Endothelial cell of umbilical vein (primary cell): ENCODE results near the gene GPD1L. TPM values are rescaled to one million over a fixed set of nuclear protein-coding genes. Genes with fewer than 3 reads are reported as not detected.
A peak's percentile ranks its signal among the peaks of the same experiment; 100 is the strongest.

ENCODE experiments used
- BruUV-seq: library from RNA; stranded (reverse); fragments of 400-500 nt; replicated peaks from 2 replicates; lab custom pipeline; 2021; lab: Mats Ljungman, UMichigan
- CTCF ChIA-PET: fragments of 300-600, 350-600 bp; sonication (Branson Sonifier 250); formaldehyde crosslinking; loops from one replicate; lab custom pipeline; 2021; ENCODE audit warnings: antibody characterized with exemption, inconsistent platforms; lab: Charles Lee
- POLR2A ChIA-PET: fragments of 300-600, 350-600 bp; sonication (Branson Sonifier 250); formaldehyde crosslinking; loops from one replicate; lab custom pipeline; 2021; ENCODE audit warnings: antibody characterized with exemption, inconsistent platforms; lab: Charles Lee
- DNase-seq: peaks from one replicate; pipeline ENCODE4 v3.0.0-alpha.2; 2011; ENCODE audit warnings: low read depth, low spot score
- FAIRE-seq: peaks from 2 replicates; lab custom pipeline; 2011; peaks lifted over from hg19 to GRCh38; lab: Jason Lieb, UNC
- H2AFZ ChIP-seq: 2 replicates; pipeline ENCODE4 v1.6.0; 2012; ENCODE audit warnings: low read depth, low read length, control low read depth, inconsistent platforms
- H3K27ac ChIP-seq: 2 replicates; pipeline ENCODE4 v1.5.1; 2011; ENCODE audit warnings: low read depth, mild to moderate bottlenecking, control low read depth, low read length, moderate library complexity; ENCODE audit not compliant: insufficient read depth
- H3K27me3 ChIP-seq, 2 experiments: 2 replicates each; pipeline versions ENCODE4 v1.6.0 to v1.6.1; 2011; ENCODE audit warnings: low read length in 2 of 2, mixed read lengths in 1 of 2; ENCODE audit not compliant: control insufficient read depth in 2 of 2, insufficient read depth in 2 of 2
- H3K36me3 ChIP-seq, 2 experiments: 2 replicates in 1 of 2; 3 replicates in 1 of 2; pipeline ENCODE4 v1.5.1; 2011; ENCODE audit warnings: low read length in 2 of 2, mild to moderate bottlenecking in 1 of 2, moderate library complexity in 1 of 2; ENCODE audit not compliant: control insufficient read depth in 2 of 2, insufficient read depth in 2 of 2; ENCODE audit errors: extremely low read depth in 1 of 2
- H3K4me1 ChIP-seq: 3 replicates; pipeline ENCODE4 v1.5.1; 2011; ENCODE audit warnings: mild to moderate bottlenecking, low read length; ENCODE audit not compliant: control insufficient read depth, insufficient read depth; ENCODE audit errors: extremely low read depth
- H3K4me2 ChIP-seq: 2 replicates; pipeline ENCODE4 v1.6.1; 2011; ENCODE audit warnings: low read length, control low read depth, mixed read lengths; ENCODE audit not compliant: insufficient read depth
- H3K4me3 ChIP-seq, 3 experiments: fragments of 200-600 bp in 1 of 3; sonication (generic), shearing (Covaris generic) in 1 of 3; replicated peaks in 1 of 3; 2 replicates each; pipeline ENCODE4 v1.5.1; 2011 to 2016; ENCODE audit warnings: control low read depth in 3 of 3, low read length in 3 of 3, mild to moderate bottlenecking in 2 of 3, inconsistent platforms in 1 of 3, low read depth in 1 of 3, moderate library complexity in 1 of 3; ENCODE audit not compliant: insufficient read depth in 1 of 3
- H3K79me2 ChIP-seq: 2 replicates; pipeline ENCODE4 v1.6.0; 2012; ENCODE audit warnings: low read length, inconsistent platforms; ENCODE audit not compliant: control insufficient read depth, insufficient read depth
- H3K9ac ChIP-seq: replicated peaks from 2 replicates; pipeline ENCODE3; 2011; ENCODE audit warnings: low read length, control low read depth; ENCODE audit not compliant: insufficient read depth; ENCODE audit errors: extremely low read depth
- H3K9me1 ChIP-seq: replicated peaks from 3 replicates; pipeline ENCODE4 v1.6.0; 2011; ENCODE audit warnings: mild to moderate bottlenecking, low read length; ENCODE audit not compliant: control insufficient read depth, insufficient read depth; ENCODE audit errors: extremely low read depth
- H3K9me3 ChIP-seq: replicated peaks from 2 replicates; pipeline ENCODE4 v1.5.1; 2012; ENCODE audit warnings: low read length, inconsistent platforms; ENCODE audit not compliant: control insufficient read depth, insufficient read depth
- H4K20me1 ChIP-seq: replicated peaks from 2 replicates; pipeline ENCODE3; 2011; ENCODE audit warnings: mild to moderate bottlenecking, low read length; ENCODE audit not compliant: control insufficient read depth, insufficient read depth; ENCODE audit errors: extremely low read depth
- EZH2 ChIP-seq: IDR thresholded peaks from 2 replicates; pipeline ENCODE4 v1.6.1; 2012; ENCODE audit warnings: borderline replicate concordance, low read depth, mild to moderate bottlenecking, moderate library complexity, low read length, inconsistent platforms; ENCODE audit not compliant: severe bottlenecking
- FOS ChIP-seq: IDR thresholded peaks from 2 replicates; pipeline ENCODE4 v1.6.1; 2011; ENCODE audit warnings: mild to moderate bottlenecking, low read length, moderate library complexity, borderline replicate concordance; ENCODE audit not compliant: insufficient read depth
- GATA2 ChIP-seq: IDR thresholded peaks from 2 replicates; pipeline ENCODE4 v1.7.0; 2011; ENCODE audit warnings: low read depth, mild to moderate bottlenecking, moderate library complexity, mixed read lengths, low read length; ENCODE audit not compliant: insufficient read length, insufficient read depth
- JUN ChIP-seq: IDR thresholded peaks from 2 replicates; pipeline ENCODE4 v1.6.1; 2011; ENCODE audit warnings: borderline replicate concordance, low read depth; ENCODE audit not compliant: insufficient read length, insufficient read depth
- MYC ChIP-seq: IDR thresholded peaks from one replicate; pipeline ENCODE4 v1.6.1; 2011; ENCODE audit warnings: mild to moderate bottlenecking, low read depth, low read length
- POLR2A ChIP-seq: IDR thresholded peaks from 2 replicates; pipeline ENCODE4 v1.6.1; 2012; ENCODE audit warnings: low read depth, mild to moderate bottlenecking, control low read depth, low read length
- POLR2AphosphoS5 ChIP-seq: IDR thresholded peaks from 2 replicates; pipeline ENCODE4 v1.6.1; 2012; ENCODE audit warnings: low read depth, mild to moderate bottlenecking, control low read depth, low read length, moderate library complexity; ENCODE audit not compliant: insufficient read depth
- dilution Hi-C: fragments of 300-500 bp; cut with MboI; formaldehyde crosslinking; loops from one replicate; pipeline ENCODE4 v1.15.0; 2019; ENCODE audit warnings: low sequenced_read_pairs; ENCODE audit not compliant: extremely low pct_ligation_motif_present
- intact Hi-C: fragments of 100-400 bp; cut with micrococcal nuclease; formaldehyde crosslinking; loops from one replicate; pipeline ENCODE4 v1.10.0; 2022
- polyA plus RNA-seq, 4 experiments: library from polyadenylated mRNA; depleted of rRNA in 3 of 4; stranded (reverse) in 3 of 4; unstranded in 1 of 4; fragments of >200 nt; gene quantifications; 2 replicates each; pipeline versions ENCODE4 v1.2.1 to v1.2.3, GENCODE V29; 2011 to 2012; ENCODE audit warnings: missing spikeins in 1 of 4
- total RNA-seq: library from RNA; stranded (reverse); gene quantifications from 2 replicates; pipeline ENCODE4 v1.2.3, GENCODE V29; 2021
- TF ChIP-seq, protein P1 (sequence below), 2 donors: IDR thresholded peaks; 1 replicate in 1 of 2; 2 replicates in 1 of 2; pipeline ENCODE4 v1.5.1; 2011; ENCODE audit warnings: low read length in 2 of 2, mild to moderate bottlenecking in 2 of 2, moderate library complexity in 2 of 2, control low read depth in 1 of 2, inconsistent platforms in 1 of 2, low read depth in 1 of 2; ENCODE audit not compliant: insufficient read depth in 1 of 2; ENCODE audit errors: extremely low read depth in 1 of 2
- TF ChIP-seq, protein P2 (sequence below): IDR thresholded peaks from 2 replicates; pipeline ENCODE4 v1.6.1; 2011; ENCODE audit not compliant: insufficient read depth, insufficient read length

GPD1L gene
- total and polyA plus RNA-seq, 2 donors (not counting 3 experiments of a cell fraction or from before 2014, with no cell fraction given): 5.1 to 12.9 TPM

DNA sequence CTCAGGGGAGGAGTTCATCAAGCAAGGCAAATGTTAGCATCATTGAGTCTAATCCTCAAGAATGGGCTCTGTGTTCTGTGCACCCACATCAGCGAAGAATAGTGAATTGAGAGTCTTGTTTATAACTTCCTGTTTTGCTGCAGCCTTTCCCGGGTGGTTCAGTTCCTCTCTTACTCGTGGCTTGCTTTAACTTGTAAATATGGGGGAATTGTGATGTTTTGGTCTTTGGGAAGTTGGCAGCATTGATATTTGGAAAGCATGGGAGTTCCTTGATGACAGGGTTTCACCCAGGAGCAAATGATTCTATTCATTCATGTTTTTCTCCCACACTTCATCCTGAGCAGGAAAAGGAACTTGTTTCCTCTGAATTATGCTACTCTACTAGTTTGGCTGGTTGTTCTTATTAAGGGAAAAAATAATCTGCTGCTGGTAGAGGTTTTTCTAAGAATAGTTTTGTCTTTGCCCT, 40.4 kb downstream of the GPD1L start:
- Histone ChIP-seq H3K4me1 (peaks cover 6% of the 10 kb centered on the region), H3K4me3 (no peak overlapping the region), H3K9me3 (no peaks in the 10 kb centered on the region), H3K27ac (no peak overlapping the region), H3K36me3 (no peaks in the 10 kb centered on the region), H2AFZ (no peak overlapping the region), H3K9ac (no peak overlapping the region), H4K20me1 (no peaks in the 10 kb centered on the region), H3K79me2 (no peaks in the 10 kb centered on the region), H3K27me3 (no peaks in the 10 kb centered on the region), H3K4me2 (no peak overlapping the region), H3K9me1 (no peaks in the 10 kb centered on the region)
- POLR2A ChIA-PET: no interaction called here
- DNase-seq: peak; percentile 44
- no TSS peak for BruUV-seq
- CTCF ChIA-PET: no interaction called here
- no peak for FAIRE-seq
- intact Hi-C loops (loop anchor here (10.0 kb wide), 1 partner anchor 422 kb away; no protein-coding TSS in a partner anchor), dilution Hi-C loops (no loop called here)
- TF ChIP-seq MYC (no peak), POLR2AphosphoS5 (no peak), EZH2 (no peak)
- TF ChIP-seq, protein P1, sequence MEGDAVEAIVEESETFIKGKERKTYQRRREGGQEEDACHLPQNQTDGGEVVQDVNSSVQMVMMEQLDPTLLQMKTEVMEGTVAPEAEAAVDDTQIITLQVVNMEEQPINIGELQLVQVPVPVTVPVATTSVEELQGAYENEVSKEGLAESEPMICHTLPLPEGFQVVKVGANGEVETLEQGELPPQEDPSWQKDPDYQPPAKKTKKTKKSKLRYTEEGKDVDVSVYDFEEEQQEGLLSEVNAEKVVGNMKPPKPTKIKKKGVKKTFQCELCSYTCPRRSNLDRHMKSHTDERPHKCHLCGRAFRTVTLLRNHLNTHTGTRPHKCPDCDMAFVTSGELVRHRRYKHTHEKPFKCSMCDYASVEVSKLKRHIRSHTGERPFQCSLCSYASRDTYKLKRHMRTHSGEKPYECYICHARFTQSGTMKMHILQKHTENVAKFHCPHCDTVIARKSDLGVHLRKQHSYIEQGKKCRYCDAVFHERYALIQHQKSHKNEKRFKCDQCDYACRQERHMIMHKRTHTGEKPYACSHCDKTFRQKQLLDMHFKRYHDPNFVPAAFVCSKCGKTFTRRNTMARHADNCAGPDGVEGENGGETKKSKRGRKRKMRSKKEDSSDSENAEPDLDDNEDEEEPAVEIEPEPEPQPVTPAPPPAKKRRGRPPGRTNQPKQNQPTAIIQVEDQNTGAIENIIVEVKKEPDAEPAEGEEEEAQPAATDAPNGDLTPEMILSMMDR (IDR thresholded peaks at IDR 0.05; ENCODE audit: extremely low read depth in 1 of 2, insufficient read depth in 1 of 2, low read depth in 1 of 2, low read length in 2 of 2): no peak

DNA sequence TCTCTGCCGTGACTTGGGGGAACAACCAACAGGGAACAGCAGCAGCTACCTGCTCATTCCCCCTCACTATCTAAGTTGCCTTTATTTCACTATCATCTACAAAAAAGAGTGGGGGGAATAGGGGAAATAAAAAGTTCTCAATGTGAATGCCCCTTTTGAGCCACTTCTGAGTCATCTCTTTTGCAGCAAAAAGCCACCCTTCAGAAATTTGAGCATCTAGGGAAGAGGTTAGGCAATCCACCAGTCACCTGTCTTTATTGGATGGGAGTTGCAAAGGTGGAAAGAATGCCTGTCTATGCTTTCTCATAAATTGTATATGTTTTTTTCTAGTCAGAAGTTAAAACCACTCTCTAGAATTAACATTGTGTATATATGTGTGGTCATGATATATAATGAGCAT, 41.1 kb downstream of the GPD1L start:
- peaks cover 6% of the 10 kb centered on the region for H3K4me1 ChIP-seq
- H3K9me3 ChIP-seq: no peaks in the 10 kb centered on the region
- intact Hi-C loops: loop anchor here (10.0 kb wide), 1 partner anchor 423 kb away; no protein-coding TSS in a partner anchor
- TF ChIP-seq MYC (no peak), POLR2A (no peak), EZH2 (no peak), POLR2AphosphoS5 (no peak), FOS (no peak), GATA2 (no peak), JUN (no peak)
- TF ChIP-seq, protein P2, sequence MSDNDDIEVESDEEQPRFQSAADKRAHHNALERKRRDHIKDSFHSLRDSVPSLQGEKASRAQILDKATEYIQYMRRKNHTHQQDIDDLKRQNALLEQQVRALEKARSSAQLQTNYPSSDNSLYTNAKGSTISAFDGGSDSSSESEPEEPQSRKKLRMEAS: no peak
- TF ChIP-seq, protein P1 (IDR thresholded peaks at IDR 0.05; ENCODE audit: extremely low read depth in 1 of 2, insufficient read depth in 1 of 2, low read depth in 1 of 2, low read length in 2 of 2): no peak
- no TSS peak for BruUV-seq
- FAIRE-seq: no peak
- H3K27ac ChIP-seq: no peak overlapping the region
- H3K4me2 ChIP-seq: no peak overlapping the region
- H3K27me3 ChIP-seq: no peaks in the 10 kb centered on the region
- no peaks in the 10 kb centered on the region for H3K79me2 ChIP-seq
- no peaks in the 10 kb centered on the region for H3K36me3 ChIP-seq
- CTCF ChIA-PET: interaction anchor here (1.1 kb wide), 1 partner anchor 129 kb away, joined by 8 read pairs; no protein-coding TSS in a partner anchor
- DNase-seq: no peak
- no peaks in the 10 kb centered on the region for H4K20me1 ChIP-seq
- no peaks in the 10 kb centered on the region for H3K9me1 ChIP-seq
- dilution Hi-C loops: no loop called here
- H2AFZ ChIP-seq: no peak overlapping the region
- H3K4me3 ChIP-seq: no peak overlapping the region
- POLR2A ChIA-PET: no interaction called here
- H3K9ac ChIP-seq: no peak overlapping the region
